PFSK-1 (cell line): ENCODE measurements around the gene SP110.

Experiments used
- POLR2AphosphoS5 ChIP-seq: IDR thresholded peaks from 2 replicates; pipeline ENCODE4 v1.6.1; 2012; ENCODE audit warnings: low read depth, mild to moderate bottlenecking, control low read depth, low read length, moderate library complexity
- REST ChIP-seq, 2 experiments: IDR thresholded peaks; 2 replicates each; pipeline versions ENCODE4 v1.6.1 to v1.8.0; 2011 to 2012; ENCODE audit warnings: low read depth in 2 of 2, low read length in 2 of 2, control low read depth in 1 of 2, inconsistent platforms in 1 of 2, mild to moderate bottlenecking in 1 of 2, moderate library complexity in 1 of 2; ENCODE audit not compliant: insufficient read depth in 1 of 2
- SIN3A ChIP-seq: IDR thresholded peaks from 2 replicates; pipeline ENCODE4 v1.6.1; 2012; ENCODE audit warnings: mild to moderate bottlenecking, low read length, moderate library complexity, borderline replicate concordance; ENCODE audit not compliant: insufficient read depth

GRCh38 chr2:230161184-230161583, 58.6 kb downstream of the SP110 start:
- TF ChIP-seq POLR2AphosphoS5 (no peak), SIN3A (no peak), REST (IDR thresholded peaks at IDR 0.05; ENCODE audit: insufficient read depth in 1 of 2, low read depth in 2 of 2, low read length in 2 of 2) (no peak)
